GM19351 (cell line): Measurements from ENCODE around the gene OTUB1.

Experiments used
- ATAC-seq: cut with Tn5 transposase; IDR thresholded peaks from one replicate; pipeline ENCODE4 v1.9.1; 2021; ENCODE audit warnings: mild to moderate bottlenecking, moderate library complexity; ENCODE audit not compliant: unreplicated experiment

The OTUB1 gene

GRCh38 chr11:64022125-64022784 lies 36.0 kb downstream of the OTUB1 start:
- no peak for ATAC-seq

GRCh38 chr11:64023712-64024710 lies 37.8 kb downstream of the OTUB1 start:
- ATAC-seq = no peak

- ATAC-seq = no peak
These were observed 39.0 kb downstream of the OTUB1 start for GRCh38 chr11:64025205-64025604.

GRCh38 chr11:64026575-64027205 lies 40.5 kb downstream of the OTUB1 start:
- no peak for ATAC-seq

GRCh38 chr11:64027651-64028397 lies 41.6 kb downstream of the OTUB1 start:
- no peak for ATAC-seq

- ATAC-seq = no peak
These were observed 42.3 kb downstream of the OTUB1 start for GRCh38 chr11:64028398-64029115.

- ATAC-seq = no peak
These were observed 43.5 kb downstream of the OTUB1 start for GRCh38 chr11:64029773-64030172.

GRCh38 chr11:64031001-64031400 lies 44.8 kb downstream of the OTUB1 start:
- ATAC-seq = no peak

- no peak for ATAC-seq
These were observed 45.8 kb downstream of the OTUB1 start for GRCh38 chr11:64032050-64032449.

- ATAC-seq = no peak
These were observed 48.2 kb downstream of the OTUB1 start for GRCh38 chr11:64034411-64034811.

- ATAC-seq = no peak
These were observed 48.9 kb downstream of the OTUB1 start for GRCh38 chr11:64035081-64035524.

- ATAC-seq = no peak
These were observed 49.3 kb downstream of the OTUB1 start, which contains the start of gene FLRT1 for GRCh38 chr11:64035576-64035975. Gene FLRT1, plus strand, starts transcription at chr11:64035931. Its CDS starts 80,337 bp downstream, at chr11:64116268.

- ATAC-seq = no peak
These were observed 50.1 kb downstream of the OTUB1 start for GRCh38 chr11:64036087-64037026.

GRCh38 chr11:64037027-64037634 lies 50.9 kb downstream of the OTUB1 start:
- no peak for ATAC-seq

- no peak for ATAC-seq
These were observed 52.3 kb downstream of the OTUB1 start for GRCh38 chr11:64038500-64038899.

GRCh38 chr11:64039012-64039665 lies 52.9 kb downstream of the OTUB1 start:
- no peak for ATAC-seq

GRCh38 chr11:64040684-64041322 lies 54.6 kb downstream of the OTUB1 start:
- ATAC-seq = no peak
